Pancreas (tissue), 10 donors: ENCODE data around the gene ARHGAP10. TPM values are rescaled to one million over a fixed set of nuclear protein-coding genes. Genes with fewer than 3 reads are reported as not detected.

Source experiments
- ATAC-seq, 4 donors: fragments of 200-7000 bp; cut with Tn5 transposase; one replicate each; pipeline versions ENCODE4 v1.8.0 to v1.9.1; 2020; ENCODE audit warnings: mild to moderate bottlenecking in 4 of 4, moderate library complexity in 4 of 4
- DNase-seq, 6 donors: peaks; one replicate each; pipeline ENCODE4 v3.0.0-alpha.2; 2020
- FAIRE-seq: peaks from 2 replicates; lab custom pipeline; 2012; peaks lifted over from hg19 to GRCh38; lab: Jason Lieb, UNC
- H3K27ac ChIP-seq, 4 donors: fragments of 200-600 bp; sonication (generic); 1 replicate in 3 of 4; 2 replicates in 1 of 4; pipeline versions ENCODE4 v1.5.0 to v1.8.0; 2020
- H3K27me3 ChIP-seq, 4 donors: fragments of 200-600 bp; one replicate each; pipeline ENCODE4 v1.8.0; 2021
- H3K36me3 ChIP-seq, 3 donors: fragments of 200-600 bp; sonication (generic) in 1 of 3; one replicate each; pipeline versions ENCODE4 v1.5.0 to v1.8.0; 2020 to 2021
- H3K4me1 ChIP-seq, 3 donors: fragments of 200-600 bp; one replicate each; pipeline ENCODE4 v1.8.0; 2021
- H3K4me3 ChIP-seq, 4 donors: fragments of 200-600 bp; sonication (generic) in 2 of 4; one replicate each; pipeline versions ENCODE4 v1.5.0 to v1.8.0; 2020 to 2021
- H3K9me3 ChIP-seq, 4 donors: fragments of 200-600 bp; one replicate each; pipeline ENCODE4 v1.8.0; 2021
- WGBS, 2 donors: extraction: QIAGEN DNeasy Blood & Tissue Kit; methylation state at CpG; one replicate each; pipeline ENCODE4 v1.1.7; 2013; 5-methylcytosine and 5-hydroxymethylcytosine counted together
- intact Hi-C, 3 donors: fragments of 100-400 bp; cut with DNase I; formaldehyde crosslinking; loops; one replicate each; pipeline versions ENCODE4 v1.11.1 to v1.14.2; 2022
- polyA plus RNA-seq, 2 donors: library from polyadenylated mRNA; stranded (reverse); fragments of 200-250 nt; gene quantifications; one replicate each; pipeline ENCODE4 v1.2.3, GENCODE V29; 2013
- total RNA-seq, 6 donors: library from RNA; stranded (reverse); fragmentation: NEBNext Ultra II Directional in 4 of 6; extraction: Animal tissue kit (Norgen Biotek cat#: 25700) in 4 of 6; gene quantifications; one replicate each; pipeline versions ENCODE4 v1.2.1 to v1.2.4, GENCODE V29; 2021 to 2023
- TF ChIP-seq, protein P1 (sequence below), 4 donors: fragments of 200-600 bp; sonication (generic) in 3 of 4; IDR thresholded peaks; one replicate each; pipeline versions ENCODE4 v1.5.0 to v1.8.0; 2021; ENCODE audit warnings: antibody characterized with exemption in 4 of 4
- donor health status: healthy with polysubstance abuse.
- donor health status: DM: no; HTN: no; CAD: no; lungs with moderate emphysema.
- donor health status: DM: no; HTN: no; CAD: no.
- donor health status: control.
- donor health status: control.
- donor health status: Bipolar disorder and iron deficiency.
- donor health status: DM: yes; HTN: yes; CAD: no.
- donor health status: DM: no; HTN: no; CAD: no.
- donor health status: DM: no; HTN: no; CAD: no.
- donor health status: DM: yes; HTN: yes; CAD: no.

Gene ARHGAP10
- total and polyA plus RNA-seq, 8 donors: 6.3 to 14.8 (median 8.7) TPM

GRCh38 chr4:147831551-147832171 lies 99.8 kb downstream of the ARHGAP10 start:
- peak overlapping the region in 2 of 4 donors; percentile 67 to 68 for H3K27ac ChIP-seq
- no peak for FAIRE-seq
- no peak overlapping the region for H3K4me3 ChIP-seq
- peak in 1 of 6 donors; percentile 34 for DNase-seq
- peak; percentile 62 to 90 (median 82) for ATAC-seq
- intact Hi-C loops: no loop called here
- H3K9me3 ChIP-seq: no peaks in the 10 kb centered on the region
- TF ChIP-seq, protein P1, sequence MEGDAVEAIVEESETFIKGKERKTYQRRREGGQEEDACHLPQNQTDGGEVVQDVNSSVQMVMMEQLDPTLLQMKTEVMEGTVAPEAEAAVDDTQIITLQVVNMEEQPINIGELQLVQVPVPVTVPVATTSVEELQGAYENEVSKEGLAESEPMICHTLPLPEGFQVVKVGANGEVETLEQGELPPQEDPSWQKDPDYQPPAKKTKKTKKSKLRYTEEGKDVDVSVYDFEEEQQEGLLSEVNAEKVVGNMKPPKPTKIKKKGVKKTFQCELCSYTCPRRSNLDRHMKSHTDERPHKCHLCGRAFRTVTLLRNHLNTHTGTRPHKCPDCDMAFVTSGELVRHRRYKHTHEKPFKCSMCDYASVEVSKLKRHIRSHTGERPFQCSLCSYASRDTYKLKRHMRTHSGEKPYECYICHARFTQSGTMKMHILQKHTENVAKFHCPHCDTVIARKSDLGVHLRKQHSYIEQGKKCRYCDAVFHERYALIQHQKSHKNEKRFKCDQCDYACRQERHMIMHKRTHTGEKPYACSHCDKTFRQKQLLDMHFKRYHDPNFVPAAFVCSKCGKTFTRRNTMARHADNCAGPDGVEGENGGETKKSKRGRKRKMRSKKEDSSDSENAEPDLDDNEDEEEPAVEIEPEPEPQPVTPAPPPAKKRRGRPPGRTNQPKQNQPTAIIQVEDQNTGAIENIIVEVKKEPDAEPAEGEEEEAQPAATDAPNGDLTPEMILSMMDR (IDR thresholded peaks at IDR 0.05): no peak
- WGBS, 2 donors: 53 to 55% methylated on average over 5 of the region's 5 CpGs
- peaks cover 9 to 25% (median 13%) of the 10 kb centered on the region in 3 donors for H3K4me1 ChIP-seq
- no peaks in the 10 kb centered on the region for H3K27me3 ChIP-seq
- H3K36me3 ChIP-seq: no peaks in the 10 kb centered on the region

DNA sequence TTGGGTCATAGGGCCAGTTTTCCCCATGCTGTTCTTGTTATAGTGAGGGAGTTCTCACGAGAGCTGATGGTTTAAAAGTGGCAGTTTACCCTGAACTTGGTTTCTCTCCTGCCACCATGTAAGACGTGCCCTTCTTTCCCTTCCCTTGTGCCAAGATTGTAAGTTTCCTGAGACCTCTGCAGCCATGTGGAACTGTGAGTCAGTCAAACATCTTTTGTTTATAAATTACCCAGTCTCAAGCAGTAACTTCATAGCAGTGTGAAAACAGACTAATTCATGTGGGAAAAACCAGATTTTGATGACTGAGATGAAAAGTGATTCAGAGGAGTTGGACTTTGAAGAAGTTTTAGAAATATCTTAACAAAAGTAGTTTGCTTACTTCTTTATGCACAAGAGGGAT lies 101.4 kb downstream of the ARHGAP10 start:
- Histone ChIP-seq H3K27me3 (no peaks in the 10 kb centered on the region), H3K9me3 (no peaks in the 10 kb centered on the region), H3K4me1 (peaks cover 0 to 21% (median 7%) of the 10 kb centered on the region in 3 donors), H3K36me3 (no peaks in the 10 kb centered on the region), H3K4me3 (no peak overlapping the region), H3K27ac (no peak overlapping the region)
- ATAC-seq (no peak), DNase-seq (no peak), FAIRE-seq (no peak)
- whole genome bisulfite sequencing, 2 donors: 96 to 100% methylated on average over 2 of the region's 2 CpGs
- intact Hi-C loops: no loop called here
- TF ChIP-seq, protein P1 (IDR thresholded peaks at IDR 0.05): no peak

GRCh38 chr4:147833741-147834140 lies 101.9 kb downstream of the ARHGAP10 start:
- ATAC-seq (no peak), FAIRE-seq (no peak), DNase-seq (no peak)
- TF ChIP-seq, protein P1 (IDR thresholded peaks at IDR 0.05): no peak
- Histone ChIP-seq H3K4me1 (peaks cover 0 to 21% (median 7%) of the 10 kb centered on the region in 3 donors), H3K4me3 (no peak overlapping the region), H3K36me3 (no peaks in the 10 kb centered on the region), H3K27ac (no peak overlapping the region), H3K9me3 (no peaks in the 10 kb centered on the region), H3K27me3 (no peaks in the 10 kb centered on the region)
- intact Hi-C loops: no loop called here
- WGBS, 2 donors: 86 to 88% methylated on average over 2 of the region's 2 CpGs

DNA sequence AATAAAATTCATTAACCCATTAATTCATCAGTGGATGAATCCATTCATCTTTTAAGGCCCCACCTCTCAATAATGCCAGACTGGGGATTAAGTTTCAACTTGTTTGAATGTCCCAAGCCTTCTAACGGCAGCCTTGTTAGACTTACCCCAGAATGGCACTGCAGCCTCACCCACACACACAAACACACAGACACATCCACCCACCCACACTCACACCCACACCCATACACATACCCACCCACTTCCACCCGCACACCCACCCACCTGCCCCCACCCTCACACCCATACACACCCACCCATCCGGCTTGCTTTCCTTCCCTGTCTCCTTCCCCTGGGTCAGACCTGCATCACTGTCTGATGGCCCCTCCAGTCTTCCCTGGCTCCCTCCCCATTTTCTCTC lies 102.6 kb downstream of the ARHGAP10 start:
- Histone ChIP-seq H3K9me3 (no peaks in the 10 kb centered on the region), H3K27me3 (no peaks in the 10 kb centered on the region), H3K36me3 (no peaks in the 10 kb centered on the region), H3K27ac (no peak overlapping the region), H3K4me1 (peaks cover 0 to 19% (median 7%) of the 10 kb centered on the region in 3 donors), H3K4me3 (no peak overlapping the region)
- ATAC-seq: no peak
- no peak for DNase-seq
- TF ChIP-seq, protein P1 (IDR thresholded peaks at IDR 0.05): no peak
- 90 to 95% methylated on average over 3 of the region's 3 CpGs for WGBS, 2 donors
- intact Hi-C loops: no loop called here
- no peak for FAIRE-seq

GRCh38 chr4:147836807-147837206 lies 104.9 kb downstream of the ARHGAP10 start:
- Histone ChIP-seq H3K9me3 (no peaks in the 10 kb centered on the region), H3K4me1 (peaks cover 0 to 7% (median under 1%) of the 10 kb centered on the region in 3 donors), H3K27ac (no peak overlapping the region), H3K36me3 (no peaks in the 10 kb centered on the region), H3K4me3 (no peak overlapping the region), H3K27me3 (no peaks in the 10 kb centered on the region)
- no peak for DNase-seq
- WGBS, 2 donors: 89 to 94% methylated on average over 6 of the region's 6 CpGs
- FAIRE-seq: no peak
- TF ChIP-seq, protein P1 (IDR thresholded peaks at IDR 0.05): no peak
- intact Hi-C loops: no loop called here
- ATAC-seq: no peak
